Parathyroid adenoma (tissue), 2 donors: ENCODE measurements around the gene ZNF593OS.

Experiments
- H2AFZ ChIP-seq: fragments of 300-600 bp; sonication (generic); one replicate; pipeline ENCODE4 v1.7.0; 2017; ENCODE audit warnings: antibody characterized with exemption, mild to moderate bottlenecking
- H3K27ac ChIP-seq: fragments of 300-600 bp; sonication (generic); one replicate; pipeline ENCODE4 v1.7.0; 2017
- H3K27me3 ChIP-seq: fragments of 300-600 bp; sonication (generic); one replicate; pipeline ENCODE4 v1.7.0; 2017; ENCODE audit warnings: low read length; ENCODE audit not compliant: control insufficient read depth, insufficient read depth
- H3K36me3 ChIP-seq: fragments of 300-600 bp; sonication (generic); one replicate; pipeline ENCODE4 v1.7.0; 2017; ENCODE audit warnings: low read length; ENCODE audit not compliant: control insufficient read depth, insufficient read depth
- H3K4me1 ChIP-seq: fragments of 300-600 bp; sonication (generic); one replicate; pipeline ENCODE4 v1.7.0; 2017; ENCODE audit warnings: control low read depth
- H3K4me2 ChIP-seq: fragments of 300-600 bp; sonication (generic); one replicate; pipeline ENCODE4 v1.7.0; 2017; ENCODE audit warnings: low read length
- H3K4me3 ChIP-seq: fragments of 300-600 bp; sonication (generic); one replicate; pipeline ENCODE4 v1.7.0; 2017; ENCODE audit warnings: low read depth, low read length
- H3K79me2 ChIP-seq: fragments of 300-600 bp; sonication (generic); one replicate; pipeline ENCODE4 v1.7.0; 2017; ENCODE audit warnings: control low read depth
- H3K9ac ChIP-seq: fragments of 300-600 bp; sonication (generic); one replicate; pipeline ENCODE4 v1.7.0; 2017; ENCODE audit warnings: mild to moderate bottlenecking
- H3K9me3 ChIP-seq: fragments of 300-600 bp; sonication (generic); one replicate; pipeline ENCODE4 v1.7.0; 2017; ENCODE audit warnings: low read length; ENCODE audit not compliant: control insufficient read depth
- TF ChIP-seq, protein P1 (sequence below): fragments of 300-600 bp; sonication (generic); IDR thresholded peaks from one replicate; pipeline ENCODE4 v1.7.0; 2017; ENCODE audit warnings: antibody characterized with exemption, mild to moderate bottlenecking
- donor health status: primary hyperparathyroidism.

ZNF593OS gene

GRCh38 chr1:26125382-26125781 lies 46.2 kb downstream of the ZNF593OS start:
- Histone ChIP-seq H3K9ac (no peak overlapping the region), H3K27ac (no peak overlapping the region)
- TF ChIP-seq, protein P1, sequence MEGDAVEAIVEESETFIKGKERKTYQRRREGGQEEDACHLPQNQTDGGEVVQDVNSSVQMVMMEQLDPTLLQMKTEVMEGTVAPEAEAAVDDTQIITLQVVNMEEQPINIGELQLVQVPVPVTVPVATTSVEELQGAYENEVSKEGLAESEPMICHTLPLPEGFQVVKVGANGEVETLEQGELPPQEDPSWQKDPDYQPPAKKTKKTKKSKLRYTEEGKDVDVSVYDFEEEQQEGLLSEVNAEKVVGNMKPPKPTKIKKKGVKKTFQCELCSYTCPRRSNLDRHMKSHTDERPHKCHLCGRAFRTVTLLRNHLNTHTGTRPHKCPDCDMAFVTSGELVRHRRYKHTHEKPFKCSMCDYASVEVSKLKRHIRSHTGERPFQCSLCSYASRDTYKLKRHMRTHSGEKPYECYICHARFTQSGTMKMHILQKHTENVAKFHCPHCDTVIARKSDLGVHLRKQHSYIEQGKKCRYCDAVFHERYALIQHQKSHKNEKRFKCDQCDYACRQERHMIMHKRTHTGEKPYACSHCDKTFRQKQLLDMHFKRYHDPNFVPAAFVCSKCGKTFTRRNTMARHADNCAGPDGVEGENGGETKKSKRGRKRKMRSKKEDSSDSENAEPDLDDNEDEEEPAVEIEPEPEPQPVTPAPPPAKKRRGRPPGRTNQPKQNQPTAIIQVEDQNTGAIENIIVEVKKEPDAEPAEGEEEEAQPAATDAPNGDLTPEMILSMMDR, result no peak

DNA sequence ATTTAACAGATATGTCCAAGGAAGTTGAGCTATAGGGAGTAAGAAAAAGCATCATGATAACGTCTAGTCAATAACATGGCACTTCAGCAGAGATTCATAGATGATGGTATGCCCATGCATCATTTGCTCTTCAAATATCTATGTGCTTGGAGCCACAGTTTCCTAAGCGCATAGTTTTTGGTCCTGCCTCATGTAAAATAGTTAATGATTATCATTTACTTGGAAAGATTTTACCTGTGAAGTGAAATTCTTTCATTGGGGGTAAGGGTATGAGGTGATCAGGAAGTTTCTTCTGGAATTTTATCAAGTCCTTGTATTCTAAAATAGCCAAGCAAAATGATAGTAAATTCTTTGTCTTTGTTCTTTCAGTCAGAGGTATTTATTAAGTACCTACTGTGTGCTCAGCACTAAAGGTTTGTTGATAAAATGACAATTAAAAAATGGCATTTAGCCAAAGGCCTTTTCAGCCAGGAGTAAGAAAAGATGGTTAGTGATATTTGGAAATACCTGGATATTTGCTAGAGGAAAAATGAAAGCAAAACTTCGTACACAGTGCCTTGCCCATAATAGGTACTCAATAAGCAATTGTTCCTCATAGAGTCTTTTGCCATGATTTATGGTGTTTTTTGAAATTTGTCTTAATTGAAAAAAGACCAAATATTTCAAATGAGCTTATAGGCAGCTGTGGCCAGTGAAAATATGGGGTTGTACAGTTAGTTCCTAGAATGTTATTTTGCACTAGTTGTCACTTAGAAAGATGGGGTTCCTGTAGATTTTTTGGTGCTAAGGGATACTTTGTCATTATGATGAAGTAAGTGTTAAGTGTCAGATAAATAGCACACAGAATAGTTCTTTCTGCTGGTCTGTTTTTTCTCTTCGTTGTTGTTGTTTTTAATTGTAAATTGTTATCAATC lies 47.0 kb downstream of the ZNF593OS start:
- no peaks in the 10 kb centered on the region for H3K79me2 ChIP-seq
- TF ChIP-seq, protein P1, result no peak
- H3K36me3 ChIP-seq, result no peaks in the 10 kb centered on the region
- H3K4me2 ChIP-seq, result no peak overlapping the region
- no peaks in the 10 kb centered on the region for H3K27me3 ChIP-seq
- no peak overlapping the region for H2AFZ ChIP-seq
- H3K4me1 ChIP-seq, result peaks cover 5% of the 10 kb centered on the region
- H3K9me3 ChIP-seq, result no peaks in the 10 kb centered on the region
- no peak overlapping the region for H3K4me3 ChIP-seq
- H3K27ac ChIP-seq, result no peak overlapping the region
- H3K9ac ChIP-seq, result no peak overlapping the region

More at GRCh38 chr1:26125382-26125781, 46.2 kb downstream of the ZNF593OS start:
- Histone ChIP-seq H3K4me2 (no peak overlapping the region), H3K4me1 (peaks cover 5% of the 10 kb centered on the region), H3K36me3 (no peaks in the 10 kb centered on the region), H3K79me2 (no peaks in the 10 kb centered on the region), H2AFZ (no peak overlapping the region), H3K27me3 (no peaks in the 10 kb centered on the region), H3K4me3 (no peak overlapping the region), H3K9me3 (no peaks in the 10 kb centered on the region)

DNA sequence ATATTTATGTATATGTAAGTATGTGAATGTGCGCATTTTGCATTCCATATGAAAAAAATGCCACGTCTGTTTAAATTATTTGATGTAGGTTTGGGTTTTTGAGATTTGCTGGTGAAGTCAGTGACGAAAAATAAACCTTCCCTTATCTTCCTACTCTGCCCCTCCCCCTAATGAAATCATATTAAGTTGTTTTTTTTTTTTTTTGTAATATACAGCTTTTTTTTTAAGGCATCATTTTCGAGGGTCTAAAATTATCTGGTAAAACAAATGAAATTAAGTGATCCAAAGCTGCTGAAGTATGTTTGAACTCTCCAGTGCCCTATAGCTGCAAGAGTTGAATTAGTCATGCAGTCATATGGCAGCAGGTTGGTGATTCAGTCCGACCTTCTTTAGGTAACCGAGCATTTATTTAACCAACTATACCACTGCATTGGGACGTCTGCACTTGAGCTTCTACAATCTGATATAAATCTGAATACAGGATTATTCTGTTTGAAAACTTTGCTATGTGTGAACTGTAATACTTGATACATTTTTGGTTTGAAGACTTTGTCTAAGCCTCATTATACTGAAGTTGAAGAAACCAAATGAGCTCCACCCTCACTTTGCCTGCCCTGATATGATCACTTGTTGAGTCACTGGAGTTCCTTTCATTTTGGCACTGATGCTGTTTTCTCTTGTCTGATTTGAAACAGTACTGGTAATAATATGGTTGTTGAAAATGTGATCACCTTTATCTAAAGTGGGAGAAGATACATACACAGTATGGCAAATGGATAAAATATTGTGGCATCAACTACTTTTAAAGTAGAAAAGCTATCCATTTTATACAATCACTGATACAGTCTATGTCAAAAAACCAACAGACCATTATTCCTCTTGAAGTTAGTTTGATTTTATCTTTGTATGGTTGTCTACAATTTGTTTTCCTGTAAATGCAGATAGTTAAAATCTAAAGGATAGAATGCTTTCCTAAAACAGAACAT lies 48.4 kb downstream of the ZNF593OS start:
- no peak overlapping the region for H3K9ac ChIP-seq
- H3K36me3 ChIP-seq, result no peaks in the 10 kb centered on the region
- no peaks in the 10 kb centered on the region for H3K79me2 ChIP-seq
- no peak overlapping the region for H3K4me2 ChIP-seq
- peaks cover 5% of the 10 kb centered on the region for H3K4me1 ChIP-seq
- H3K9me3 ChIP-seq, result no peaks in the 10 kb centered on the region
- no peak overlapping the region for H2AFZ ChIP-seq
- no peak overlapping the region for H3K27ac ChIP-seq
- H3K27me3 ChIP-seq, result no peaks in the 10 kb centered on the region
- TF ChIP-seq, protein P1, result no peak
- no peak overlapping the region for H3K4me3 ChIP-seq

DNA sequence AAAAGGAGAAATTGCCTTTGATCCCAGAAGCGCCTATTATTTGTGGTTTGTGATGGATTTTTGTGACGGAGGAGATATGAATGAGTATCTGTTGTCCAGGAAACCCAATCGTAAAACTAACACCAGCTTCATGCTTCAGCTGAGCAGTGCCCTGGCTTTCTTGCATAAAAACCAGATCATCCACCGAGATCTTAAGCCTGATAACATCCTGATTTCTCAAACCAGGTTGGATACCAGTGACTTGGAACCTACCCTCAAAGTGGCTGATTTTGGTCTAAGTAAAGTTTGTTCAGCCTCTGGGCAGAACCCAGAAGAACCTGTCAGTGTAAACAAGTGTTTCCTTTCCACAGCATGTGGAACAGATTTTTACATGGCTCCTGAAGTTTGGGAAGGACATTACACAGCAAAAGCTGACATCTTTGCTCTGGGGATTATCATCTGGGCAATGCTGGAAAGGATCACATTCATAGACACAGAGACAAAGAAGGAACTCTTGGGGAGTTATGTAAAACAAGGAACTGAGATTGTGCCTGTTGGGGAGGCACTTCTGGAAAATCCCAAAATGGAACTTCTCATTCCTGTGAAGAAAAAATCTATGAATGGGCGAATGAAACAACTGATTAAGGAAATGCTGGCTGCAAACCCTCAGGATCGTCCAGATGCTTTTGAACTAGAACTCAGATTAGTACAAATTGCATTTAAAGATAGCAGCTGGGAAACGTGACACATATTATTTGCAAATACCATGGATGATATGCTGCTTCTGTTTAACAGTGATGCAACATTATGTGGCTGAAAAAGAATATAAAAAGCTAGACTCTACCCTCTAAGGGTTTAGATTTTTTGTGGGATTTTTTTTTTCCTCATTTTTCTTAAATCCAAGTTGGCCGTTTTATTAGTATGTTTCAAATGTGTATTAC lies 49.5 kb downstream of the ZNF593OS start:
- Histone ChIP-seq H3K36me3 (no peaks in the 10 kb centered on the region), H3K79me2 (peaks cover 2% of the 10 kb centered on the region), H3K4me3 (no peak overlapping the region), H3K27me3 (no peaks in the 10 kb centered on the region), H3K9ac (no peak overlapping the region), H2AFZ (no peak overlapping the region), H3K4me1 (peaks cover 5% of the 10 kb centered on the region), H3K9me3 (no peaks in the 10 kb centered on the region), H3K4me2 (peak overlapping the region; percentile 32), H3K27ac (peak overlapping the region; percentile 63)
- TF ChIP-seq, protein P1, result no peak
